SH-SY5Y (cell line): ENCODE measurements around the gene MSLN.
A peak's percentile ranks its signal among the peaks of the same experiment; 100 is the strongest.

Experiments used
- GATA2 ChIP-seq: IDR thresholded peaks from 2 replicates; pipeline ENCODE4 v1.6.1; 2011; ENCODE audit warnings: mild to moderate bottlenecking, low read depth, low read length
- GATA3 ChIP-seq: IDR thresholded peaks from 2 replicates; pipeline ENCODE4 v1.6.1; 2011; ENCODE audit warnings: low read depth, mild to moderate bottlenecking, low read length, moderate library complexity

Gene MSLN

GRCh38 chr16:720447-720989, 40.0 kb upstream of the MSLN start:
- no peak for TF ChIP-seq GATA2

GRCh38 chr16:720990-721764, 39.4 kb upstream of the MSLN start, which contains the start of gene ANTKMT:
Gene ANTKMT, plus strand, starts transcription at chr16:721146. Its CDS starts 129 bp downstream, at chr16:721275.
- no peak for TF ChIP-seq GATA3
- TF ChIP-seq GATA2: no peak

GRCh38 chr16:721765-722540, 38.6 kb upstream of the MSLN start:
- peak; percentile 69 for TF ChIP-seq GATA2
- TF ChIP-seq GATA3: no peak

GRCh38 chr16:722835-723633, 37.5 kb upstream of the MSLN start:
- TF ChIP-seq GATA2: no peak
- TF ChIP-seq GATA3: no peak

GRCh38 chr16:723695-724094, 36.8 kb upstream of the MSLN start:
- no peak for TF ChIP-seq GATA3
- no peak for TF ChIP-seq GATA2

GRCh38 chr16:724188-725040, 36.1 kb upstream of the MSLN start:
- TF ChIP-seq GATA2 (no peak), GATA3 (no peak)

GRCh38 chr16:725041-725376, 35.5 kb upstream of the MSLN start:
- TF ChIP-seq GATA3 (no peak), GATA2 (no peak)

GRCh38 chr16:725463-726187, 34.9 kb upstream of the MSLN start:
- TF ChIP-seq GATA3: no peak
- TF ChIP-seq GATA2: no peak

GRCh38 chr16:726188-726437, 34.4 kb upstream of the MSLN start:
- no peak for TF ChIP-seq GATA2

- no peak for TF ChIP-seq GATA2
- no peak for TF ChIP-seq GATA3
Observed at GRCh38 chr16:726438-727290, 33.9 kb upstream of the MSLN start, which contains the start of the genes CCDC78 and HAGHL. Gene CCDC78, minus strand, starts transcription at chr16:726443. Its CDS starts 76 bp downstream, at chr16:726367. Gene HAGHL, plus strand, starts transcription at chr16:727106. Its CDS starts 404 bp downstream, at chr16:727510.

- TF ChIP-seq GATA2 (no peak), GATA3 (no peak)
Observed at GRCh38 chr16:727291-727977, 33.1 kb upstream of the MSLN start.

GRCh38 chr16:728131-728889, 32.2 kb upstream of the MSLN start:
- TF ChIP-seq GATA3 (no peak), GATA2 (no peak)
